Cortex of kidney (tissue), 1 donor: ENCODE results near the gene DYNC1I1.

Experiments
- DNase-seq: peaks from one replicate; lab custom pipeline; 2025; lab: John Stamatoyannopoulos, UW

Gene DYNC1I1

DNA sequence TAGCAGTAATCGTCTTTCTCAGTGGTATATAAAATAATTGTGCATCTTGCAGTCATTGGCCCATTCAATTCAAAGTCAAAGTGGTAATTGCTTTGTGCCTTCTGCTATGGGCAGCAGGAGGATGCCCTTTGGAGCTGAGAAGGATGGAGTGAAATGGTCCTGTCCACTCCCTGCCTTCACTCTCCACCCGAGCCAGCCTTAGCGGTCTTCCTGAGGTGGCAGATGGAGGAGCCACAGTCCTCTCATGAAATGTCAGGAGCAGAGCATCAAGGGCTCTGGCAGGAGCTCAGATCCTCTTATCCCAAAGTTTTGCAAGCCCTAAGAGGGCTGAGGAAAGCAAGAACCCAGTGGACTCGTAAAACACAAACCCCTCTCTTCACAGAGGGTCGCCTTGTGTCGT, 199.4 kb downstream of the DYNC1I1 start:
- no peak for DNase-seq

DNA sequence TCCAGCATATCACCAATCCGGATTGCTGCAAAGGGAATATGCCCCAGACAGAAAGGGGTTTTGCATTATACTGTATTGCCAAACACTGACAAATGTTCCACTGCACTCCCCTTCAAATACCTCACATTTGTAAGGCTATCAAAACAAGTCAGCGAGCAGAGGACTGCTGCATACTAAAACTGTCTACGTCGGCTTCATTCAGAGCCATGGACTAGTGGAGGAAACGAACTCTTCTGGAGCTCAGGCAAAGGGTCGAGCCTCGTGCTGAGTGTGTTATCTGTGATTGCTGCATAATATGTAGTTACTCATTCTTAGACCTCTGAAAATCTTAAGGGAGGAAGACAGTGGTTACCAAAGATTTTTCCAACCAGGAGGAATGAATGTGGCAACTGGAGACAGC, 200.2 kb downstream of the DYNC1I1 start:
- no peak for DNase-seq

DNA sequence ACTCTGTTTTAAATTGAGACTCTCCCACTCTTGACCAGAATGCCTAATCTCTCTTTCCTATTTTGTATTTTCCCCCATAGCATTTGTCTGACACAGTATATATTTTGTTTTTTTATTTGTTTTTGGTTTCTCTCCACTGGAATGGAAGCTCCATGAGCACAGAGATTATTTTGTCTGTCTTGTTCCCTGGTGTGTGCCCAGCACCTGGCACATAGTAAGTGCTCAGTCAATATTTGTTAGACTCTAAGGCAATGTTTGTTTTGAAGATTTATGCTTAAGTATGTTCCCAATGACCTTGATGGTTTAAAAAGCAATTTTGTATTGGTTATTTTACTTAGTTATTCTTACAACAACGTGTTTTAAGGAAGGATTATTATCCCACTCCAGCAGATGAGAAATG, 201.8 kb downstream of the DYNC1I1 start:
- DNase-seq: no peak

DNA sequence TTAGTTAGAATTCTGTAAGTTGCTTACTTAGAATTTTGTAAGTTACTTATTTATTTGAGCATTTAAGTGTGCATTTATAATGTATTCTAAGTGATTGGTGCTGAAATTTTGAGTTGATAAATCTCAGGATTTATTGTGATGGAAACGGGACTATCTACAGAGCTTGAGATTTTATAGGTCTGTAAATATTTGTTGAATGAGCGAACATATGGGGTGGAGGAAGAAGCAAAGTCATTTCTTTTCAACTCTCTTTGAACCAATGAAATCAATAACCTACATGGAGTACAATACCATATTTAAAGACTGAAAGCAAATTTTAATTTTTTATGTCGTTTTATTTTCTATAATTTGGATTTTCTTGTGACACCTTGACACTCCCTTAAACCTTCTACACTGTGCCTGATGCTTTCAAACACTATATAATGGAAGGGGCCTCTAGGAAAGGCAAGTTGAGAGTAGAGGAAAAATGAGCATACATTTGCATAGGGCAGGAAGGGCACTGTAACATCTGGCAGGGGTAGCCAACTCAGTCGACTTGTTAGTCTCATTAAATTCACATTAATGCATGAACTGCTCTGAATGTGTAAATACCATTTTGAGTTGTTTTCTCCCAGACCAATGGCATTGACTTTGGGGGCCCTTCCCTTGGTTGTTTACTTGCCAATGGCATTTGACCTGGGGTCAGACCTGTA, 204.2 kb downstream of the DYNC1I1 start:
- no peak for DNase-seq

DNA sequence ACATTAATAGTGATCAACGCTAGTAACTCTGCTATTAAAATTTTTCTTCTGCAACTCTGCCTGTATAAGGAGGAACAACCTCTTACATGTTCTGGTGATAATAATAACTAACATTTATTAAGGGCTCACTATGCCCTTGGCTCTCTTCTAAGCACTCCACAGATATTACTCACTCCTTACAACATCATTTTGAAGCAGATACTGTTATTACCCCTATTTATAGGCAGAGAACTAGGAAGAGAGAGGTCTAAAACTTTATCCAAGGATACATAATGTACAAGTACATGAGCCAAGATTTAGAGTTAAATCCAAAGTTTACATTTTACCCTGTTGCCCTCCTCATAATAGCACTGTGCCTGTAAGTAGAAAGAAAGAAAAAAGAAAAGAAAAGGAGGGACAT, 205.6 kb downstream of the DYNC1I1 start:
- no peak for DNase-seq

DNA sequence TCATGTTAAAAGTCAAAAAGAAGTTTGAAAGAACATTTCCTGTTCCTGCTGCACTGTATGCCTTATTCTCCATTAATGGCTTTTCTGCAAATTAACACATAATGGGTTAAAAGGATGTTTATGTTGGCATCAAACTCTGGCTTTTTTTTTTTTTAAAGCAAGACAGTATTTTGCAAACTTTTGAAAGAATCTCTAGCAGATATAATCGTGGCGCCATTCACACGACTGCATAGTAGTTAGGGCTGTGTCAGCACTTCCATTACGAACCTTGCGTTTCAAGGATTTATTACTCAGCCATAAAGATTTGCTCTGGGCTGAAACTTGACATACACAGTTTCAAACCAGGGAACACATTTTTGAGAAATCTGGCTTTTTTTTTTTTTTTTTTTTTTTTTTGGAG, 207.8 kb downstream of the DYNC1I1 start:
- DNase-seq: no peak

DNA sequence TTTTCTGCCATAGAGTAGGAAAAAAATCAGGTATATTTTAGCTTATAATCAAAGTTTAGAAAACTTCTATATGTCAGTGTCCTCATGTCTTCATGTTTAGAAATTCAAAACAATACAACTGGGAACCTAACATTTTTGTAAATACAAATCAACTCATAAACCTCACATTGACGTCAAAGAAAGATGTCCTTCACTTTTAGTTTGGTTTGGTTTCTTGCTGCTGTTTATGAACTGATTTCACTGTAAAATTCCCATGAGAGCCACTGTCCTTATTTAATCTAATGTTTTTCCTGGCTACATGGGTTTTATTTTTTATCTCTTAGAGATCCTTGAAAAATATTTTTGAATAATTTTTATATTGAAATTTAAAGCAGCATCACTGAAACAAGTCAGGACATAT, 208.4 kb downstream of the DYNC1I1 start:
- DNase-seq: no peak

DNA sequence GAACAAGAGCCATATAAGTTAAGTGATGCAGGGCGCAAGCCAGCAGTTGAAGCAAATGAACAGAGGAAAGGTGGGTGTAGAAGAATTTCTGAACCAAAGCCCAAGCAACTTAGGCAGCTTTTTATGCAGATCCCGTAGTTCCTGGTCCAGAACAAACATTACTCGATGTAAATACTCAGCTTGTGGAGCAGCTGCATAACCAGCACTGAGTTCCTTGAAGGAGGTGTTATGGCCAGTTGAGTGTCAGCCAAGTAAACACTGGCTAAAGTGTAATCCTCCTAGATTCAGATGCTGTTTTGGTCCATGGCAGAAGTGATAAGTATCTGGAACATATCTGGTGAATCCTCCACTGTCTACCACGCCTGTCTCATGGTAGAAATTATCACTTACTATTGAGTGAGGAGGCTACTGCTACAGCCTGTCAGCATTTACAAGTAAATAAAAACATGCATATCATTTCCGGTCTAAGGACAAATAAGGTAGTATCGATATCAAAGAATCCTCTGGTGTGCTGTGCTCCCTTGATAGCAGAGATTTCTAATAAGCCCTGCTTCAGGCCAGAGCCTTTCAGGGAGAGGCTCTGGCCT, 213.9 kb downstream of the DYNC1I1 start:
- no peak for DNase-seq

DNA sequence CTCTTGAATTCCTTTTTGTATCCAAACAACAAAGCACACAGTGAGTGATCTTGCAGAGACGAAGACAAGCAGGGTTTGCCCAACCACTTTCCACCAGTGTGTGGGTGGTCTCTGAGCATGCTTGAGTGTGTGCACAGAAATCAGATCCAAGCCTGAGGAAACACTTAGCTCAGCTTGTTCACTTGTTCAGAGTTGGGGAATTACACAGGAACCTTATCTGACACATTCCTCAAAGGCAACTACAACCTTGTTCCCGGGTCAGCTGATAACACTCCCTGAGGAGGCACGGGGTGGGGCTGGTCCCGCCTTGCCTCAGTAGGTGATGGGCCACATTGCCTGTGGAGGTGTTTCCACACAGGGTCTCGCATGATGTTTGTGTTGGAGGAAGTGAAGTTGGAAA, 216.9 kb downstream of the DYNC1I1 start:
- no peak for DNase-seq

DNA sequence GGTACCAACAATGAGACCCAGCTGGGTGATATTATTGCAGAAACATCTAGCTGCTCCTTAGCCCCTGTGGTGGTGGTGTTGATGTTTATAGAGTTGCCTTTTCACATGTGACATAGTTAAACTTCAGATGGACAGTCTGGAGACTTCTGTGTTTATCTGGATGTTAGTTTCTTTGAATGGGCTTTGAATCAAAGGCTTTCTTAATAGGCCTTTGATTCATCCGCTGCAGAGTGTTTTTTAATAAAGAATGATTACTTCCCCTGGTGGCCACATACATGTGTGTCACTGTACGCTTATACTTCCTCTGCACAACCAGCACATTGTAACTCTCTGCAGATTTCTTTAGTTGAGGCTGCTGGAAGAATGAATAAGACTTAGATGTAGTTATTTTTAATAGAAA, 221.0 kb downstream of the DYNC1I1 start:
- no peak for DNase-seq

DNA sequence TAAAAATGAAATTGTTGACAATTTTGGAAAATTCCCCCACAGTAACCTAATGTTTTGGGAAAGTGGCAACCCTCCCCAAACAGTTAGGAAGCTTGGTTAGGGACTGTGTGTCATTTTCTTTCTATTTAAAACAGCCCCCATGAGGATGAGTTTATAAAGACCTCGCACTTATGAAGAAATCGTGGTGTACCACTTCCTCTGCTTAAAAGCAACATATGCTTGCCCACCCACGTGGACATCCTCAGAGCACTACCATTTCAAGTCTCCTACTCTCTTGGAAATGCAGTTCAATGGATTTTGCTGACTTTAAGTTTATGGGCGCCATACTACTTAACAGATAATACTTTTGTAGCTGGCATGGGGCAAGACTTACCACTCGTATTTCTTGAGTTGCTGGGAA, 223.8 kb downstream of the DYNC1I1 start:
- no peak for DNase-seq

DNA sequence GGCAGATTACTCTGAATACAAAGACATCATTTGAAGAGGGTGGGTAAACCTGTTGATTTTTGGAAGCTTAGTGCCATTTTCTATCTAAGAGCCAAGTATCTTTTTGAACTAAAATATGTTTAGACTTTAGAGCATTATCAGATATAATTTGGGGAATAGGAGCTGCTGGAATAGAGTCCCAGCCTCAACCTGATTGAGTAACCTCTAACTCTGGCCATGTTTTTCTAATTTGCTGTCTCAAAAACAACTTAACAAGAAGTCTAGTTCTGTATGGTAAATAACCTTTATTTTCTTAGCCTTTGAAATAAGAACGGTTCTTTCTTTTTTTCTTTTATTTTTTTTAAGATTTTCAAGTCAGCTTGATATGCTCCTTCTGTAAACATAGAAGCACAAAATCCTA, 224.5 kb downstream of the DYNC1I1 start:
- no peak for DNase-seq

DNA sequence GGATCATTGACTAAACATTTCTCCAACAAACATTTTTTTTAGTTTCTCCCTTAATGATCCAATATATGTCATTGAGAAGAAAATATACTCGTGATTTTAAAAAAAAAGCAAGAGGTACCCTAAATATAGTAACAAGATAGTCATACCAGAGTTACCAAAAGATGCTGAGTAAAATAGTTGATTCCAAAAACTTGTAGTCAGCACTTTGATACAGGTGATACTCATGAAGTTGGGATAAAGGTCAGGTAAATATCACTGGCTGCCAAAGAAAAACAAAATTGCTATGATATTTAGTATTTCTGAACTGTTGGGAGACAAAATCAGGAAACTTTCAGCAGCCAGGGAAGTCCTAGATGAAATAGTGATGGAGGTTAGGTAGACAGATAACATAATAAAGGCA, 225.3 kb downstream of the DYNC1I1 start:
- DNase-seq: no peak

DNA sequence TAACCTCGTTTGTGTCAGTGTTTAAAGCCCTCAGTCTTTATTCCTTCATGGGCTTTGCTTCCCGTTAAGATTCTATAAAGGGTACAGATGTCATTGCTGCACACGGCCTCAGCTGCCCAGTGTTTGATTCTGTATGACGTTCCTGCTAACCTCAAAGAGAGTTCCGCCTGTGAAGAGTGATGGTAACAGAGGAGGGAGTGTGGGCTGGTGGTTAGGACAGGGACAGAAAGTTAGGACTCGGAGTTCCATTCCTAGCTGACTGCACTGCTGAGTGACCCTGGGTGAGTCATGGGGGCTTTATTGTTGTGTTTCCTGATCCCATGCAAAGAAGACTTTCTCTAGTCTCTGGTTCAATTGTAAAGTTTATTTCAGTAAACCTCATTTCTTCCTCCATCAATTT, 227.1 kb downstream of the DYNC1I1 start:
- no peak for DNase-seq

DNA sequence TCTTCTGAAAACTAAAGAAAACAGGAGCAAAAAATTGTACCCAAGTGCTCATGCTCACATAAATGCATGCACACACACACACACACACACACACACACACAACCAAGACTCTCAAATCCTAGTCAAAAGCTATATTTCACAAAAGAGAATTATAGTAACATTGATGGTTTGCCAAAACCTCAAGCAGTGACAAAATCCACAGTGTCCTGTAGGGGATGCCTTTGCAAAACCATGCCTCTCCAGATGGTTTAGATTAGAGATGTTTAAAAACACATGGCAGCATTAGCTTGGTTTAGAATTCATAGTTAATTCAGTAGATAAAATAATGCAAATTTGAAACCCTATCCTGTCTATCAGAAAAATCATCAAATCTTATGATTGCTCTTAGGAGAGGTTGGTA, 232.2 kb downstream of the DYNC1I1 start:
- no peak for DNase-seq

DNA sequence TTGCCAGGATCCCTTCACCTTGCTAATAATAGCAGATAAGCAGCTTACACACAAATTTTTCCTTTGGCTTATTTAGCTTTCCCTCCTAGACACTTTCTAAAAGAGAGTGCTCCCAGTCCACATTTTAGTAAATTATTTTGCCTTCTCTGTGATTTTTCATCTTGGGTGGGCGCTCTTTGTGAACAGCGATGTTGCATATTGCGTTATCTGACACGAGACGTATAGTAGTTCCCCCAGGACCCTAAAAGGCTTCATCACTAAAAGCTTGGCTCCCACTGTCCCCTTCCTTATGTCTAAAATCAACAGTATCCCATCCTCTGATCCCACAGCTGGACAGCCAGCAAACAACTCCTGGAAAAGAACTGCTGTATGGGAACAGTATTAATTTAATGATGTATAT, 232.9 kb downstream of the DYNC1I1 start:
- DNase-seq: no peak

DNA sequence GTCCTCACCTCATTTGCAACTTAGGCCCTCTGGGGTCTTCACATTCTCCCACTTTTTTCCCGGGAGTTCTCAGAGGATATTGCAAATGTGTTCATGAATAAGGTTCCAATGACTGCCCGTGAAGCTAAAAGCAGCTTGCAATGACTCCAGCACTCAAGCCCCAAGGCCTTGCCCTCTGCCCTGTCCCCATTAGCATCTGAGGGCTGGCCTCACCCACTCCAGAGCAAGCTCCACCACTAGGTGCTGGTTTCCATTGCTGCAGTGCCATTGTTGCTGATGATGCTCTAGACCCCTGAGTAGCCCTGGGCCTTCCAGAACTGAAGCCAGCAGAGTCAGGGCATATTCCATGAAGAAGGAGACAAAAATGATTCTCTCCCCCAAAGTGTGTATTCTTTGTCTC, 236.8 kb downstream of the DYNC1I1 start:
- DNase-seq: no peak

DNA sequence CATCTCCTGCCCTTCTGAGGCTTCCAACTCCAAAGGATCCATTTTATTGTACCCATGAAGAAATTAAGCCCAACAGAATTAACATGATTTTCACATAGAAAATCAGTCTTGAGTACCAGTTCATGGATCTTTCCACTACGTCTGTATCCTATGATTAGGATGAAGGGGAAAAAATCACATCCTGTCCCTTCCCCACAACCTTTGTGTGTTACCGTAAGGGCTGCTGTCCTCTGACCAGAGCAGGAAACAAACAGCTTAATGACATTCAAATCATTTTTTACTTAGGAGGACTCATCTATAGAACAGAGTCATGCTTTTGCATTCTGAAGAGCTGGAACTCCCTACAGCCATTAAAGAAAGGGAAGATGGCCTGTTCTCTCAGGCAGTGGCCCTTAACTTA, 241.5 kb downstream of the DYNC1I1 start:
- no peak for DNase-seq

DNA sequence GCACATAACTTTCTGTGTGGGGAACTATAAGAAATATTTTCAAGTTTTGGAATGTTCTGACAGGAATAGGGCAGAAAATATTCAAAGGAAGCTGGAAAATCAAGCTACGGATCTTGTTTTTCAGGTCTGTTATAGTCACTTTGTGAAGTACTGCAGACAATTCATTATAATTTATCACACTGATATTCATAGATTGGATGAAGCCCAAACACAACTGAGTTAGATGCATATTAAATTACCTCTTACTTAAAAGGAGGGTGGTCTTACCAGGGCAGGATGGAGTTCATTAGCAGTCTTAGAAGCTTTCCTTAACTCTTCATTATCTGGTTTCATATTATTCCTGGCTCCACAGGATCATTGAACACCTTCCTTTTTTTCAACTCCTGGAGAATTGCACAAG, 242.3 kb downstream of the DYNC1I1 start:
- DNase-seq: no peak

DNA sequence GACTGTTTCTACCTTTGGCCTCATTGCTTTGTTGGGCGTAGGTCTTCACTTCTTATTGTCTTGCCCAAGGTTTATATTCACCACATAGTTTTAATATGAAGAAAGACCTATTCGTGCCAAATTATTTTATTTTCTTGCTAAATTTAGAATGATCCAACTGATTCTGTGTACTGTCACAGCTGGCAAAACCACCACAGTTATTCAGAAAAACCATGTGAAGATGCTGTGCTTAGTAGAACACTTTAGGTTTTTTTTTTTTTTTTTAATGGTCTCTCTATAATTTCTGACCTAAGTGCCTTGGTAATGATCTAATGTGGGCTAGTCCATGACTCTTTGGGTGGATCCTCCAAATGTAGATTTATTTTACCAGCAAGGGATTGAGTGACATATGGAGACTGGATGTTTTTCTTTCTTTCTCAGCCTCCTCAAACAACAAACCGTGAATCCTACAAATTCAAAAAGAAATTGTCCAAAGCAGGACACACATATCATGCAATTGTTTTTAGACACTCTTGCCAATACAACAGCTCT, 243.8 kb downstream of the DYNC1I1 start:
- no peak for DNase-seq

DNA sequence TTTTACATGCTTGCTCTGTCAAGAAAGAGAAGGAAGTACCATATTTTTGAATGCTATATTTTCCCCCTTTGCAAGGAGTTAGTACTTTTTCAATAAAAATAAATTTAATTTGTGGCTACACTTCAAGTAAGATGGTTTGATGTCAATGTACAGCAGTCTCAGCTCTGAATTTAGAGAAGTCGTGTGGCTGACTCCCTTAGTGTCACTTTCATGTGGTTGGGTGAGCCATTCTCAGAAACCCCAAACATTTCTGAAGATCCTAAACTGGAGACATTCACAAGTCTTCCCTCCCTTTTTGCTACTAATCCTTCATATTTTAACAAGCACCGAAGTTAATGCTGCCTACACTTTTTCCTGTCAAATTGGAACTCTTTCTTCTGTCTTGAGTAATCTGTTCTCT, 244.4 kb downstream of the DYNC1I1 start:
- DNase-seq: no peak

DNA sequence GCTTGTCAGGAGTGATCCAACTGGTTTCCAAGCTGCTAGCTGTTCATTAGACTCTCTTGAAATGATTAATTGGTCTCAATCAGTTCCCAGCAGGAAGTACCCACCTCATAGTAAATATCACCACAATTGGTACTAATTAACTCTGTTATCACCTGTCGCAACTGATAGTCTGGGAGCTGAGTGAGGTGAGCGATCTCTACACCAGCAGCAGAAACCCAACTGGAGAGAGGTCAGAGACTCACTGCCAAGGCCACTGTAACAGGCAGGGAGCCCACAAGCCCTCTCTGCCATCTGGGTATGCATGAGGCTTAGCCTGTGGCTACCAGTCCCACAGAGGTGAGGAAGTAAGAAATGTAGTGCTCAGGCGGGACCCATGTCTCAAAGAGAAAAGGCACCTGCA, 245.5 kb downstream of the DYNC1I1 start:
- no peak for DNase-seq

DNA sequence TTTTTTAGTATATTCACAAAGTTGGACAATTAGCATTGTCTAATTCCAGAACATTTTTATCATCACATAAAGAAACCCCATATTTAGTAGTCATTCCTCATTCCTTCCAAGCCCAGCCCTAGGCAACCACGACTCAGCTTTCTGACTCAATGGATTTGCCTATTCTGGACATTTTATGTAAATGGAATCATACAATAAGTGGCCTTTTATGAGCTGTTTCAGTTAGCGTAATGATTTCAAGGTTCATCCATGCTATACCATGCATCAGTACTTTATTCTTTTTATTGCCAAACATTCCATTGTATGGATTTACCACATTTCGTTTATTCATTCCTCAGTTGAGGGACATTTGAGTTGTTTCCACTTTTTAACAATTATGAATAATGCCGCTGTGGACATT, 249.2 kb downstream of the DYNC1I1 start:
- no peak for DNase-seq

DNA sequence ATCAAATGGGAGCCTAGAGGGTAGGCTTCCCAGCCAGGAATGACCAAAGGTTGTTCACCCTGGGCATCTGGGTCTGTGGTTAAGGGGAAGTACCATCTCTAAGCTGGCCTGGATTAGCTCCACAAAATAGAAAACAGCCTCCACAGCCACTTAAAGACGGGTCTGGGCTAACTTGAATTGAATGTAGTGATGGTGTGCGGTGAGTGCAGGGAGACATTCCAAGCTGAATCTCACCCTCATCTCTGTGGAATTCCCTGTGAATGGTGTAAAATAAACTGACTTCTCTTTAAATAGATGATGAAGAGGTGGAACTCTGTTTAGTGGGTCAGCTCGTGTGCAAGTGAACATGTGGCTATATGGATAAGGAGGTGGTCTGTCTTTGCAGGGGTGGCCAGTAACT, 251.0 kb downstream of the DYNC1I1 start:
- DNase-seq: no peak
